RWPE2 (cell line): ENCODE results near the gene NBPF14.
"Not testable (repeated sequence)": the region's sequence is repeated elsewhere in the genome, so short reads cannot be mapped to it uniquely, and the experiment has no call there.

Source experiments
- ATAC-seq: fragments of 200-7000 bp; cut with Tn5 transposase; 3 replicates; pipeline ENCODE4 v1.9.1; 2021; ENCODE audit warnings: low read depth
- DNase-seq: peaks from one replicate; pipeline ENCODE4 v3.0.0-alpha.2; 2020; ENCODE audit warnings: low spot score
- H3K27ac ChIP-seq: fragments of 450-650 bp; 2 replicates; pipeline ENCODE4 v1.5.1; 2017; ENCODE audit warnings: mild to moderate bottlenecking; ENCODE audit not compliant: poor library complexity, severe bottlenecking
- H3K27me3 ChIP-seq: fragments of 250-450 bp; sonication (Bioruptor Pico); 2 replicates; pipeline ENCODE4 v1.5.1; 2021; ENCODE audit warnings: mild to moderate bottlenecking, moderate library complexity; ENCODE audit not compliant: insufficient read depth, poor library complexity, severe bottlenecking
- H3K36me3 ChIP-seq: fragments of 250-450 bp; sonication (Bioruptor Pico); 2 replicates; pipeline ENCODE4 v1.5.1; 2020; ENCODE audit warnings: low read depth, mild to moderate bottlenecking, moderate library complexity
- H3K4me1 ChIP-seq: fragments of 250-450 bp; sonication (Bioruptor Pico); 2 replicates; pipeline ENCODE4 v1.5.1; 2021; ENCODE audit warnings: mild to moderate bottlenecking, moderate library complexity; ENCODE audit not compliant: insufficient read depth, poor library complexity, severe bottlenecking
- H3K4me3 ChIP-seq: fragments of 250-450 bp; sonication (Bioruptor Pico); 2 replicates; pipeline ENCODE4 v1.5.1; 2021; ENCODE audit warnings: mild to moderate bottlenecking, moderate library complexity; ENCODE audit not compliant: severe bottlenecking
- H3K9me3 ChIP-seq: fragments of 250-450 bp; sonication (Bioruptor Pico); 2 replicates; pipeline ENCODE4 v1.5.1; 2021; ENCODE audit warnings: mild to moderate bottlenecking, moderate library complexity; ENCODE audit not compliant: severe bottlenecking

The NBPF14 gene

DNA sequence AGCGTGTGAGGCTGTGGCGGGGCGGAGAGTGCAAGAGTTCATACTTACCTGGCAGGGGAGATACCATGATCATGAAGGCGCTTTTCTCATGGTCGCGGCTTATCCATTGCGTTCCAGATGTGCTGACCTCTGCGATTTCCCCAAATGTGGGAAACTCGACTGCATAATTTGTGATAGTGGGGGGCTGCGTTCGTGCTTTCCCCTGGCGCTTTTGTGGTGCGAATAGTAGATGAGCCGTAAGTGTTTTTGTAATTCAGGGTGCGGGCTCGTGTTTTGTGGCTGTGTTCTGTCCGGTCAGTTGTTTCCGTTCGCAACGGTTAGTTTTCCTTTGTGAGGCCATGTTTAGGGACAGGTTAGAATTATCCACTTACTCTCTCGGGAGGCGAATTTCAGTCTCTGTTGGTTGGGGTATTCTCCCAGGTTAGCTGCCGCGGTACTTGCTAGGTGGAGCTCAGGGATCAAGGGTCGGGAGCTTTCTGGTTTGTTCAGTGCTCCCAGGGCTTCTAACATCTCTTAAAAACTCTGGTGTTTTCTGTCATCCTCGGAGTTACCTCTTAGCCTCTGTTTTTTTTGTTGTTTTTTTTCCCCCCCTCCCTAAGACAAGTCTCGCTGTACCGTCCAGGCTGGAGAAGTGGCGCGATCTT lies 73.1 kb downstream of the NBPF14 start:
- DNase-seq (peak; percentile 90), ATAC-seq (peak; percentile 89)
- not testable (repeated sequence) for H3K9me3 ChIP-seq, H3K27me3 ChIP-seq, H3K36me3 ChIP-seq, H3K4me1 ChIP-seq
- Histone ChIP-seq H3K27ac (peak overlapping the region; percentile 41), H3K4me3 (peak overlapping the region; percentile 26)

DNA sequence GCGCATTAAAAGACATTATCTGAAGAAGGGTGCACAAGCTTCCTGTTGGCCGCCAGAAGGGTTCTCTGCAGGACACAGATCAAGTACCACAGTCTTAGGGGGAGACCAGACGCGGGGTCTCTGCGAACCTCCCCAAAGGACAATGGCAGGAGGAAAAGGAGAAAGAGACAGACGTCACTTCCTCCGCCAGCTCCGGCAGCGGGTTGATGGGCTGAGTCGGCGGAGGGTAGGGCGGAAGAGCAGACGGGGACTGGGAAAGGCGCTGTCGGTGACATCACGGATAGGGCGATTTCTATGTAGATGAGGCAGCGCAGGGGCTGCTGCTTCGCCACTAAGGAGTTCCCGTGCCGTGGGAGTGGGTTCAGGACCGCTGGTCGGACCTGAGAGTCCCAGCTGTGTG lies 73.7 kb downstream of the NBPF14 start:
- not testable (repeated sequence) for H3K36me3 ChIP-seq, H3K4me1 ChIP-seq, H3K9me3 ChIP-seq, H3K27me3 ChIP-seq
- ATAC-seq, result peak; percentile 58
- peak; percentile 89 for DNase-seq
- H3K4me3 ChIP-seq, result peak overlapping the region; percentile 13
- H3K27ac ChIP-seq, result peak overlapping the region; percentile 23

DNA sequence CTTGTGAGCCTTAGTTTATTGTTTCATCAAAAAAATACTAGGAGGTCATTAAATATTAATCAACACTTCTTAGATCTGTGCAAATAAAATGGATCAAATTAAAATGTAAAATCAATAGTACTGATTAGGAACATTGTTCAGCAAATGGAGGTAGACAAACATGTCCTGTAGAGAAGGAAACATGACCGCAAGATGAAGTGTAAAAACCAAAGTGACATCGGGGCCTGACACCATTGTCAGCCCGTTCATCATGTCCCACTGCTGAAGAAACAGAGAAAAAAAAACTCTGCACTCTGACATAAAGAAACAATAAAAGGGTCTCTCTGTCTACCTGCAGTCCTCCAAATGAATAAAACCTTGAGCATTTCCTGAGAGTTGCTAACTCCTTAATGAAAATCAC lies 81.5 kb downstream of the NBPF14 start:
- H3K27me3 ChIP-seq, DNase-seq, H3K4me1 ChIP-seq, ATAC-seq, H3K36me3 ChIP-seq, H3K9me3 ChIP-seq, H3K27ac ChIP-seq, H3K4me3 ChIP-seq: not testable (repeated sequence)

DNA sequence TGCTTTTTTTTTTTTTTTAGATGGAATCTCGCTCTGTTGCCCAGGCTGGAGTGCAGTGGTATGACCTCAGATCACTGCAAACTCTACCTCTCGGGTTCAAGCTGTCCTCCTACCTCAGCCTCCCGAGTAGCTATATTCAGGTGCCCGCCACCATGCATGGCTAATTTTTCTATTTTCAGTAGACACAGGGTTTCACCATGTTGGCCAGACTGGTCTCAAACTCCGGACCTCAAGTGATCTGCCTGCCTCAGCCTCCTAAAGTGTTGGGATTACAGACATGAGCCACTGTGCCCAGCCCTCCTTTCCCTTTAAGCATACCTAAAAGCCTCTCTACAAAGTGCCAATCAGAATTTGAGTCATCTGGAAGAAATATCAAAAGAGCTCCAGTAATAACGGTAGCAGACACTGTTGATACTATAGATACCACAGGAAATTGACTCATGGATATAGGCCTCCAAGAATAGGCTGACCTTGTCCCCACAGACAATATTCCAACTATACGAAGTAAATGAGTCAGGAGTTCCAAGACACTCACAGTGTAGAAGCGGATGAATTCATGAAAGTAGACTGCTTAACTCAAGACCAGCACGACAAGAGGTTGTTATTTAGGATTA lies 83.1 kb downstream of the NBPF14 start:
- DNase-seq, H3K27me3 ChIP-seq, H3K4me1 ChIP-seq, H3K4me3 ChIP-seq, H3K27ac ChIP-seq, H3K36me3 ChIP-seq, H3K9me3 ChIP-seq: not testable (repeated sequence)
- peak; percentile 88 for ATAC-seq

DNA sequence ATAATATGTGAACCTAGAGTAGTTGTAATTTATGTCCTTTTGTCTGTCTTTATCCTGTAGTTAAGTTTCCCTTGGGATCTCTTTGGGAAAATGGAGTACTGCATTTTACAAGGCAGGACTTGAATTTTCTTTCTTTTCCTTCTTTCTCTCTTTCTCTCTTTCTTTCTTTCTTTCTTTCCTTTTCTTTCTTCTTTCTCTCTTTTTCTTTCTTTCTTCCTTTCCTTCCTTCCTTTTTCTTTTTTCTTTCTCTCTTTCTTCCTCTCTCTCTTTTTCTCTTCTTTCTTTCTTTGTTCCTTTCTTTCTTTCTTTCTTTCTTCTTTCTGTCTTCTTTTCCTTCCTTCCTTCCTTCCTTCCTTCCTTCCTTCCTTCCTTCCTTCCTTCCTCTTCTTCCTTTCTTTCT lies 101.9 kb downstream of the NBPF14 start:
- not testable (repeated sequence) for H3K4me3 ChIP-seq, ATAC-seq, DNase-seq, H3K9me3 ChIP-seq, H3K27ac ChIP-seq, H3K36me3 ChIP-seq, H3K27me3 ChIP-seq, H3K4me1 ChIP-seq

DNA sequence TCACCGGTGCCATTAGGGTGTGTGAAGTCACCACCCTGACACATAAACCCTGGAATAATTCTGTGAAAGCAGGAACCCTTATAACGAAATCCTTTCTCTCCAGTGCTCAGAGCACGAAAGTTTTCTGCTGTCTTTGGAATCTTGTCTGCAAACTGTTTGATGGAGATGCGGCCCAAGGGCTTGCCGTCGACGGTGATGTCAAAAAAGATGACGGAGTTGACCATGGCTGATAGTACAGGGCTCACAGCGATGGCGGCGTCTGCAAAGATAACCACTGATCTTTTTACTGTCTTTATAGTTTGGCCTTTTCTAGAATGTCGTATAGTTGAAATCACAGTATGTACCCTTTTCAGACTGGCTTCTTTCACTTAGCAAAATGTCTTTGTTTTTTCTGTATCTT lies 112.8 kb downstream of the NBPF14 start, which contains the start of gene PPIAL4G:
TSS of gene PPIAL4G (minus strand) at position 274 of the 400 bp plus-strand sequence. CDS start at position 224, 50 bp downstream.
- ATAC-seq, DNase-seq, H3K36me3 ChIP-seq, H3K27me3 ChIP-seq, H3K27ac ChIP-seq, H3K4me3 ChIP-seq, H3K9me3 ChIP-seq, H3K4me1 ChIP-seq: not testable (repeated sequence)
